Colon (tissue), 2 donors: Measurements from ENCODE around the gene TNNT1.
"Not testable (repeated sequence)": the region's sequence is repeated elsewhere in the genome, so short reads cannot be mapped to it uniquely, and the experiment has no call there.

ENCODE experiments used
- FAIRE-seq: peaks from 2 replicates; lab custom pipeline; 2012; peaks lifted over from hg19 to GRCh38; lab: Jason Lieb, UNC
- donor health status: control.
- donor health status: control.

The TNNT1 gene

GRCh38 chr19:55149078-55150003, at the start of gene TNNT1:
TSS of gene TNNT1 (minus strand) at chr19:55149206. CDS start at chr19:55147157, 2,049 bp downstream.
- no peak for FAIRE-seq

- FAIRE-seq = no peak
Observed at GRCh38 chr19:55198651-55199050, 49.6 kb upstream of the TNNT1 start.

GRCh38 chr19:55197528-55197927, 48.5 kb upstream of the TNNT1 start:
- no peak for FAIRE-seq

- FAIRE-seq = no peak
Observed at GRCh38 chr19:55196803-55197202, 47.8 kb upstream of the TNNT1 start.

GRCh38 chr19:55193481-55193880, 44.5 kb upstream of the TNNT1 start:
- FAIRE-seq = no peak

GRCh38 chr19:55189403-55189835, 40.4 kb upstream of the TNNT1 start:
- FAIRE-seq = no peak

GRCh38 chr19:55188625-55189024, 39.6 kb upstream of the TNNT1 start:
- FAIRE-seq = no peak

GRCh38 chr19:55186080-55186479, 37.1 kb upstream of the TNNT1 start:
- FAIRE-seq = no peak

- no peak for FAIRE-seq
Observed at GRCh38 chr19:55181740-55182139, 32.7 kb upstream of the TNNT1 start.

- no peak for FAIRE-seq
Observed at GRCh38 chr19:55179606-55180484, 30.8 kb upstream of the TNNT1 start, which contains the start of gene SYT5. TSS of gene SYT5 (minus strand) at chr19:55180289. CDS start at chr19:55179041, 1,248 bp downstream.

- no peak for FAIRE-seq
Observed at GRCh38 chr19:55178781-55179599, 30.0 kb upstream of the TNNT1 start.

GRCh38 chr19:55176076-55176475, 27.1 kb upstream of the TNNT1 start:
- no peak for FAIRE-seq

GRCh38 chr19:55175117-55175867, 26.3 kb upstream of the TNNT1 start:
- FAIRE-seq = no peak

GRCh38 chr19:55174425-55175116, 25.6 kb upstream of the TNNT1 start:
- FAIRE-seq = no peak

- FAIRE-seq = no peak
Observed at GRCh38 chr19:55173714-55174409, 24.9 kb upstream of the TNNT1 start.

GRCh38 chr19:55173186-55173713, 24.2 kb upstream of the TNNT1 start:
- FAIRE-seq = no peak

GRCh38 chr19:55172741-55173140, 23.7 kb upstream of the TNNT1 start:
- FAIRE-seq = no peak

GRCh38 chr19:55172318-55172717, 23.3 kb upstream of the TNNT1 start:
- FAIRE-seq = not testable (repeated sequence)

GRCh38 chr19:55171440-55171839, 22.4 kb upstream of the TNNT1 start:
- no peak for FAIRE-seq

- FAIRE-seq = no peak
Observed at GRCh38 chr19:55169136-55169535, 20.1 kb upstream of the TNNT1 start.
